Activated CD4-positive, alpha-beta T cell treated with anti-CD3 and anti-CD28 coated beads, Interleukin-2, Interleukin-4, amounts not matched to agents 100 ng/mL and 50 ng/mL, durations not matched to agents 16 hours and 8 hours (primary cell): ENCODE data around the gene AACS.

Experiments used
- DNase-seq: peaks from one replicate; pipeline ENCODE4 v3.0.0-alpha.2; 2020; ENCODE audit warnings: low spot score

Gene AACS

GRCh38 chr12:125157177-125157576 is 91.9 kb downstream of the AACS start:
- no peak for DNase-seq

GRCh38 chr12:125159702-125160101 is 94.5 kb downstream of the AACS start:
- DNase-seq: no peak

- no peak for DNase-seq
These were observed 95.2 kb downstream of the AACS start for GRCh38 chr12:125160281-125160955.

GRCh38 chr12:125161712-125162022 is 96.4 kb downstream of the AACS start:
- DNase-seq: no peak

GRCh38 chr12:125162489-125163028 is 97.3 kb downstream of the AACS start:
- no peak for DNase-seq

GRCh38 chr12:125163148-125163547 is 97.9 kb downstream of the AACS start:
- DNase-seq: no peak

DNA sequence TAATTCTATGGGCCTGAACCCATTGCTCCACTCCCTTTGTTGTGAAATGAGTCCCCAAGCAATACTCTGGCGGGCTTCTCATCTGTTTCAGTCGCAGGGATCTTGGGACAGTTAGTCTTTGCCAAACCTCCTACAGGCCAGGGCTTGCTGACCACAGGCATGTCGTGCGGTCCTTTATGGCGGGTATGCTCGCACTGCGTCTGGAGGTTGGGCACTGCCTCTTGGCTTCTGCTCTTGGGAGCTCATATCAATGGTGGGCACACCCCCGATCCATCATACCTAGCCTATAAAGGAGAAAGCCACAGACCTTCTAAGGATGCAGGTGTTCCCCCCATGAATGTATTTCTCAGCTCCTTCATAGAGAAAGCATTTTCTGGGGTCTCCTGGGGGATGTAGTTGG is 99.3 kb downstream of the AACS start:
- DNase-seq: no peak

GRCh38 chr12:125166041-125166440 is 100.8 kb downstream of the AACS start:
- DNase-seq: no peak

DNA sequence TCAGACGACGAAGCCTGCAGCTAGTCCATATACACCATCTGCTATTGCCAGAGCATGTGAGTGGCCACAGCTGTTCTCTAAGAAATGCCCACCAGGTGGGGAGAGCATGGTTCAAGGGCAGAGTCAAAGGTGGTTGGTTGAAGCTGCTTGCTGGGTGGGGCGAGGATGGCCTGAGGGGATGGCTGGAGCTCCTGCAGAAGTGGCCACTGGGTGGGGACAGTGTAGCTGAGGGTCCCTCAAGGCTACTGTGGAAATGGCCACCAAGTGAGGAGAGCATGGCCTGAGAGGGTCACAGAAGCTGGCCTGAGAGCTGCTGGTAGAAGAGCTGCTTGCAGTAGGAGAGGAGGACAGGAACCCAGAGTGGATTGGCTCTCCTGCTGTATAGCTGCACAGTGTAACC is 102.4 kb downstream of the AACS start:
- no peak for DNase-seq

DNA sequence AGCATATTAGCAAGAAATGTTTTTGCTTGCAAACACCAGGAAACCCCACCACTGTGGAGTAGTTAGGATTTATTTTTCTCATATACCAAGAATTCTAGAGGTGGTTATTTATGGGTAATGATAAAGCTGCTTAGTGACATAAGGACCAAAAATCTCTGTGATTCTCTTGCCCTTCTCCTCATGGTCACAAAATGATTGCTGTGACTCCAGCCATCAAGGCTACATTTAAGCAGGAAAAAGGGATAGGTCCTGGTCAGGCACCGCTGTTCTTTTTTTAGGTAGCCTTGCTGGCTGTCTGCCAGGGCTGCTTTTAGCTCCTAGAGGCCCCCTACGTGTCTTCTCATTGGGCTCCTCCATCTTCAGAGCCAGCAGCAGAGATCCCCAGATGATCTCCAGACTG is 104.2 kb downstream of the AACS start:
- DNase-seq: no peak

DNA sequence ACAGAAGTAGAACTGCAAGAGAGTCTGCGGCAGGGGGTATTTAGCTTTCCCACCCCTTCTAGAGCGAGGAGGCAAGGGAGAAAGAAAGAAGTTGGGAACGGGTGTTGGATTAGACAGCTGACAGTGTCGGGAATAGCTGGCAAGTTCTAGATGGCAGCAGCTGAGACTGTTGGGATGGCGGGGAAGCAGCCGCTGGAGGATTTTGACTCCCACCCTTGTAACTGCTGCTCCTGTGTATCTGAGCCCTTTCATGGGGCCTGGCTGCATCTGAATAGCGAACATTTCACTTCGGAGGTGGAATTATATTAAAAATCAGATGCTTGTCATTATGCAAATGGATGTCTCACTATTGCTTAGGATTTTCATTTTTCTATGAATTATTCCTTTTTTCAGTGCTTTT is 104.6 kb downstream of the AACS start:
- no peak for DNase-seq

DNA sequence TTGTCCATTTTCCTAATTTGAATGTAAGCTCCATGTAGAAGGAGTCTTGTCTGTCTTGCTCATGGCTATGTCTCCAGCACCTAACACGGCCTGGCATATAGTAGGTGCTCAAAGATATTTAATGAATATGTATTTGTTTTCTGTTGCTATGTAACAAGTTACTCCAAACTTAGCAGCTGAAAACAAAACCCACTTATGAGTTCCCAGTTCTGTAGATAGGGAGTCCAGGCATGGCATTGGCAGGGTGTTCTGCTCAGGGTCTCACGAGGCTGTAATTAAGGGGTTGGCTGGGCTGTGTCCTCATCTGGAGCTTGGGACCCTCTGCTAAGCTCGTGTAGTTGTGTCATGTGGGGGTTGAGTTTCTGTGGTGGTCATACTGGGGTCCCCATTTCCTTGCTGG is 106.0 kb downstream of the AACS start:
- no peak for DNase-seq

- no peak for DNase-seq
These were observed 107.1 kb downstream of the AACS start for GRCh38 chr12:125172231-125172850.

DNA sequence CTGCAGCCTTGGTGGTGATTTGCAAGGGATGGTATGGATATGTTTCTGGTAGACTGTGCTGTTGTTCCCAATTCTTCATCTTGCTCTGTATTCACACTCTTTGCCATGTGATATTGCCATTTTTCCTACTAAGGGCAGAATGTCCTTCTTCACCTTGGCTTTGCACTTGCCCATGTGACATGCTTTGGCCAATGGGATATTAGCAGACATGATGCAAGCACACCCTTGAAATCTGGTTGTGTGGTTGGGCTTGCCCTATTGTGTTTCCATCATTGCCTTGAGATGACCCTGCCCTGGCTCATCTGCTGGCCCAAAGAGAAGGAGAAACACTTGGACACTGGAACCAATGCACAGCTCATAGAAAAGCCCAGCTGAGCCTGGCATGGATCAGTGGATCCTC is 110.3 kb downstream of the AACS start:
- DNase-seq: no peak

GRCh38 chr12:125178222-125178621 is 113.0 kb downstream of the AACS start:
- DNase-seq: no peak

DNA sequence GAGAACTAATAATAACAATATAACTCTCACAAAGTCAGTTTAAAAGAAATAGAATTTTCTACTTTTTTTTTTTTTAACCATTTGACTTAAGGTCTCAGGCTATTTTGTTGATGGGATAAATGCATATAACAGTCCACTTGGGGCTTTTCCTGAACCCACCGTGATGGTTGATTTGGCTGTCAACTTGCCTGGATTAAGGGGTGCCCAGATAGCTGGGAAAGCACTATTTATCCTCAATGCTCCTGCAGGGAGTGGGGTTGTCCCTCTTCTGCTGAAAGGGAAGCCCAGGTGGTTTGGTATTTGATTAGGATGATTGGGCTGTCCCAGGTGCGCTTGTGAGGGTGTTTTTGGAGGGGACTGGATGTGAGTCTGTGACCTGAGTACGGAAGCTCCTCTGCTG is 114.9 kb downstream of the AACS start:
- no peak for DNase-seq

- DNase-seq: no peak
These were observed 115.9 kb downstream of the AACS start for GRCh38 chr12:125181107-125181506.

DNA sequence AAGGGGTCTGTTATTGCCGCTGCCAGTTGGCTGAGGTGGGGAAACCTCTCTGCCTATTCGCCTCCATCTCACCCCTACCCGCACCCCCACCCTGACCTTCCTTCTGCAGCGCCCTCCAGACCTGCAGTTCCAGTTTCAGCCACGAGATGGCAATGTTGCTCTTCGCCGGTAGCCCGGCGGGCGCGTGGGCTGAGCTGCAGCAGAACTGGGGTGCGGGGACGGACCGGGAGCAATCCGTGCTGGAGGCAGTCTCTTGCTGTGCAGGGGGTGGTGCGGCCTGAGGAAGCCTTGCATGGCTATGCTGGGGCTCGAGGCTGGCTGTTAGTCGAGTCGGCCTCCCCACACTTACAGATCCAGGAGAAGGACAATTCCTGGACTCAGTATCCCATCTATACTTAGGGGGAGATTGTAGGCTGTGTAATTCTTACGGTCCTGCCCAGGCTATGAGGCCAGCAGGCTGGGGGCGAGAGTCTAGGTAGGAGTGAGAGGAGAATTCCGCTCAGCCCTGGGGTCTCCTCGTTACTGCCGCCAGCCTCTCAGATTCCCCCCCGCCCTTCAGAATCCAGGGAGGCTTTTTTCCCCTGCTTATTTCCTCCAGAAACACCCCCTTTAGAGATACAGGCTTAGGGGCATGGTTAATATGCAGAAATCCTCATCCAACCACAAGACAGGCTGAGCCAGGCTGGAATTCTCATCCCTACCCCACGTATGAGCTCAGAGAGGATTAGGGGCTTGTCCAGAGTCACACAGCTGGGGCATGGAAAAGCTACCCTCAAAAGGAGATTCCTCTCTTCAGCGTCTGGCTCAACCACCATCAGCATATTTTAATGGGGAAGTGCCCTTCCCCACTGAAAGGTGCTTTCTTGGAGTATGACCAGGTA is 118.2 kb downstream of the AACS start:
- peak; percentile 80 for DNase-seq

- DNase-seq: no peak
These were observed 119.2 kb downstream of the AACS start for GRCh38 chr12:125184213-125184967.

DNA sequence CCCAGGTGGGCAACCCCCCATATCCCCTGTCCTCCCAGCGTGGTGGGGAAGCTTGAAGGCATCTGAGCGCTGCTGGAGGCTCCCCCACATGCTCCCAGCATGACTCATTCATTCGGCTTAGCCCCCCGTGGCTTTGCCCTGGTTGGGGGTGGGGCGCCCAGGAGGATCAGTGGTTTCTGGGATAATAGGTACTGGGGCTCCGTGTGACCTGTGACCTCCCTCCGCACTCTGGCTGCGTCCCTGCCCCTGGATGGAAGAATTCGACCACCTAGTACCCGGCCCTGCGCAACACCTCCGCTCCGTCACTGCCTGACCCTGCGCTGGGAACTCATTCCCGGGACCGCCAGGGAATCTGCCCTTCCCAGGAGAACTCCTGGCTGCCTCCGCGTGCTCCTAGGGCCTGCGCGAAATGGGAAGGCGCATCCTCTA is 120.1 kb downstream of the AACS start:
- no peak for DNase-seq

- DNase-seq: peak; percentile 74
These were observed 120.7 kb downstream of the AACS start, which contains the start of gene TMEM132B for GRCh38 chr12:125185740-125186470. Gene TMEM132B (plus strand): TSS chr12:125186386.
